ENCODE measurements around the gene PPP5C.

DNA sequence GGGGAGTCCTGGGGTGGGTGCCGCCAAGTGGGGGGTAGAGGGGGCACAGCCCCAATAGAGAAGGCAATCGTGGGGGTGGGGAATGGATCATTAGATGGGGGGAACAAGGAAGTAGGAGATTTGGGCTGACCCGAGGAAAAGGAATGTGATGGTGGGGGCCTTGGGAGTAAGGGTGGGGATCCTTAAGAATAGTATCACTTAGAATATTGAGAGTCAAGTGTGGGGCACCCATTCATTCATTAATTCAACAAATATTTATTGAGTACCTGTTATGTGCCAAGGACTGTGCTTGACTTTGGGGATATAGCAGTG lies 641 bp downstream of the PPP5C start:
- no peak for TF ChIP-seq EP300 (IDR thresholded peaks at IDR 0.05; ENCODE audit: borderline replicate concordance in 1 of 2, low read depth in 2 of 2, low read length in 2 of 2)
- no peak for TF ChIP-seq BRCA1 (IDR thresholded peaks at IDR 0.05; ENCODE audit: low read depth, low read length)
- no peak for TF ChIP-seq CTCF (IDR thresholded peaks at IDR 0.05; ENCODE audit: control extremely low read depth in 1 of 3, insufficient read depth in 1 of 3, low read depth in 1 of 3, low read length in 3 of 3)
- TF ChIP-seq POLR2A (IDR thresholded peaks at IDR 0.05; ENCODE audit: control extremely low read depth in 1 of 2, low read depth in 2 of 2, low read length in 2 of 2) = no peak
- TF ChIP-seq, protein P1, sequence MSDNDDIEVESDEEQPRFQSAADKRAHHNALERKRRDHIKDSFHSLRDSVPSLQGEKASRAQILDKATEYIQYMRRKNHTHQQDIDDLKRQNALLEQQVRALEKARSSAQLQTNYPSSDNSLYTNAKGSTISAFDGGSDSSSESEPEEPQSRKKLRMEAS (IDR thresholded peaks at IDR 0.05) = no peak

Data from H1 (cell line).